Measurements from ENCODE around the gene SLC35D3.
"Not testable (repeated sequence)": the region's sequence is repeated elsewhere in the genome, so short reads cannot be mapped to it uniquely, and the experiment has no call there.

The SLC35D3 gene

GRCh38 chr6:136921936-136922684 is at the start of gene SLC35D3:
SLC35D3 (plus strand) TSS chr6:136922301; CDS start chr6:136922429, 128 bp downstream.
- DNase-seq = no peak

- DNase-seq = no peak
Observed at GRCh38 chr6:136873748-136874147, 48.4 kb upstream of the SLC35D3 start.

- not testable (repeated sequence) for DNase-seq
Observed at GRCh38 chr6:136876469-136876868, 45.6 kb upstream of the SLC35D3 start.

GRCh38 chr6:136880748-136881460 is 41.2 kb upstream of the SLC35D3 start:
- no peak for DNase-seq

- no peak for DNase-seq
Observed at GRCh38 chr6:136886091-136886490, 36.0 kb upstream of the SLC35D3 start.

- DNase-seq = no peak
Observed at GRCh38 chr6:136887953-136888352, 34.1 kb upstream of the SLC35D3 start.

GRCh38 chr6:136889271-136890193 is 32.6 kb upstream of the SLC35D3 start:
- no peak for DNase-seq

- no peak for DNase-seq
Observed at GRCh38 chr6:136890194-136890839, 31.8 kb upstream of the SLC35D3 start.

- no peak for DNase-seq
Observed at GRCh38 chr6:136890986-136891385, 31.1 kb upstream of the SLC35D3 start.

GRCh38 chr6:136893187-136893586 is 28.9 kb upstream of the SLC35D3 start:
- no peak for DNase-seq

- no peak for DNase-seq
Observed at GRCh38 chr6:136895901-136896300, 26.2 kb upstream of the SLC35D3 start.

- DNase-seq = no peak
Observed at GRCh38 chr6:136897071-136897470, 25.0 kb upstream of the SLC35D3 start.

- no peak for DNase-seq
Observed at GRCh38 chr6:136901212-136901784, 20.8 kb upstream of the SLC35D3 start.

- DNase-seq = not testable (repeated sequence)
Observed at GRCh38 chr6:136904477-136904876, 17.6 kb upstream of the SLC35D3 start.

- DNase-seq = no peak
Observed at GRCh38 chr6:136914947-136915346, 7.2 kb upstream of the SLC35D3 start.

- no peak for DNase-seq
Observed at GRCh38 chr6:136918706-136919105, 3.4 kb upstream of the SLC35D3 start.

GRCh38 chr6:136920216-136920615 is 1.9 kb upstream of the SLC35D3 start:
- DNase-seq = no peak

GRCh38 chr6:136920671-136921380 is 1.3 kb upstream of the SLC35D3 start:
- DNase-seq = peak; percentile 45

- no peak for DNase-seq
Observed at GRCh38 chr6:136921381-136921935, 643 bp upstream of the SLC35D3 start.

- DNase-seq = no peak
Observed at GRCh38 chr6:136922685-136923006, 545 bp downstream of the SLC35D3 start.

Data from KG1 (cell line).